GM19025 (cell line): ENCODE measurements around the gene C5.

Experiments used
- ATAC-seq: cut with Tn5 transposase; IDR thresholded peaks from one replicate; pipeline ENCODE4 v1.9.1; 2021; ENCODE audit warnings: mild to moderate bottlenecking, low read depth, moderate library complexity; ENCODE audit not compliant: unreplicated experiment

The C5 gene

DNA sequence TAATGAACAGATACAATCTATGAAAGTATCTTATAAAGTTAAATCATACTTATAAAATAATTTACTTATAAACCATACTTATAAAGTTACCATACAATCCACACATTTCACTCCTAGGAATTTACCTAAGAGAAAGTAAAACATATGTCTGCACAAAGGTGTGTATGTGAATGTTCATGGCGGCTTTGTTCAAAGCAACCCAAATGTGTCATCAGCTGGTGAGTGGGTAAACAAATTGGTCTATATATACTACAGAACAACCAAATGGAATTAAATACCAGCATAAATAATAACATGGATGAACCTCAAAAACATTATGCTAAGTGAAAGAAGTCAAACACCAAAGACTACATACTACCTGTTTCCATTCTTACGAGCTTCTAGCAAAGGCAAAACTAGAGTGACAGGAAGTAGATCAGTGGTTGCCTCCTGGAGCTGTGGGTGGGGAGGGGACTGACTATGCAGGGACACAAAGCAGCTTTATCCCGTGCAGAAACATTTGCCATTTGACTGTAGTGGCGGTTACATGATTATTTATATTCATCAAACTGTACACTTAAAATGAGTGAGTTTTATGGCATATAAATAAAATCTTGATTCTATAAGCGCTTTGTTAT, 134.1 kb downstream of the C5 start:
- ATAC-seq: no peak

DNA sequence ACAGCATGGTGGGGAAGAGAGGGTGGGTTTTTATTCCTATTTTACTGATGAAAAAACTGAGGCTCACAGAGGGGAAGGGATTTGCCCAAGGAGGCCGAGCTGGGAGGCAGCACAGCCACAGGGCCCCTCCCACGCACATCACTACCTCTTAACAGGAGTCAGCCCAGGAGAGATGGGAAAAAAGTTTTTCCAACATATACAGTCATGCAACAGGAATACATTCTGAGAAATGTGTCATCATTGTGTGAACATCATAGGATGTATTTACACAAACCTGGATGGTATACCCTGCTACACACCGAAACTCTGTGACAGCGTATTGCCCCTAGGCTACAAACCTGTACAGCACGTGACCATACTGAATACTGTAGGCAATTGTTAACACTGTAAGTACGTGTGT, 135.1 kb downstream of the C5 start:
- ATAC-seq: no peak

DNA sequence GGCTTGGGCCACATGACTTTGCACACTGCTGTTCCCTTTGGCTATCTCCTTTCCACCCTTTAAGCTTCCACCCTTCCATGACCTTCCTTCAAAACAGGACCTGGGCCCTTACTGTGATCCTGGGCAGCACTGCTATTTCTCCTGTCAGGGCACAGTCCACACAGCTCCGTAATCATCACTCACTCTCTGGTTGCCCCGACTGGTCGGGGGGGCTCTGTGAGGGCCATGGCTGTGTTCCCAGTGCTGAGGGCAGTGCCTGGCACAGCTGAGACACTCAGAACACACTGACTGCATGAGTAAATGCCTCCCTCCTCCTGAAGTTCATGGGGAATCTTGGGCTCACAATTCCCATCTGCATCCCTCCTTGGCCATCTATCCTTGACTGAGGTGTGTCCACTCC, 135.7 kb downstream of the C5 start:
- no peak for ATAC-seq

DNA sequence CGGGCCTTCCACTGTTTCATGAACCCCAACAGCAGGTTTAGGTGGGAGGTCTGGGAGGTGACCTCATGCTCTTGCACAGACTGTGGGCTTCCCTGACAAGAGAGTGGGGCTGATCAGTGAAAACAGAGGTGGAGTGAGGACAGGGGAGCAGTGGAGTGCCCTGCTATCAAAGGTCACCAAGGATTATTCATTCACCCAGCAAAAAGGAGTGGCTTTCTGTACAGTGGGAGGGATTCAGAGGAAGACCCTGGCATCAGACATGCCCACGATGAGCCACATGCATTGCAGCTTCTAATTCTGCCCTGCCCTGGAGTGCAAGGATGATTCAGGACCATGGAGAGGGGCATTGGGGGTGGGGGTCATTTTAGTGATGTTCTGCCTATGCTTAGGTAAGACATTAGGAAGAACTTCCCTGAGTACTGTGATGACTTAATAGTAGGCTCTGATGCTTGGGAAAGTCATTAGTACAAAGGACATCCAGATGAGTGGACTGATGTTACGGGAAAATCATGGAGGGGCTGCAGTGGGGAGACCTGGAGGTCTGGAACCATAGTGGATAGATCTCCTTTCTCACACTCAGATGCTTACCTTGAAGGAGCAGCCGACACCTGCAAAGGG, 136.3 kb downstream of the C5 start:
- ATAC-seq: no peak

DNA sequence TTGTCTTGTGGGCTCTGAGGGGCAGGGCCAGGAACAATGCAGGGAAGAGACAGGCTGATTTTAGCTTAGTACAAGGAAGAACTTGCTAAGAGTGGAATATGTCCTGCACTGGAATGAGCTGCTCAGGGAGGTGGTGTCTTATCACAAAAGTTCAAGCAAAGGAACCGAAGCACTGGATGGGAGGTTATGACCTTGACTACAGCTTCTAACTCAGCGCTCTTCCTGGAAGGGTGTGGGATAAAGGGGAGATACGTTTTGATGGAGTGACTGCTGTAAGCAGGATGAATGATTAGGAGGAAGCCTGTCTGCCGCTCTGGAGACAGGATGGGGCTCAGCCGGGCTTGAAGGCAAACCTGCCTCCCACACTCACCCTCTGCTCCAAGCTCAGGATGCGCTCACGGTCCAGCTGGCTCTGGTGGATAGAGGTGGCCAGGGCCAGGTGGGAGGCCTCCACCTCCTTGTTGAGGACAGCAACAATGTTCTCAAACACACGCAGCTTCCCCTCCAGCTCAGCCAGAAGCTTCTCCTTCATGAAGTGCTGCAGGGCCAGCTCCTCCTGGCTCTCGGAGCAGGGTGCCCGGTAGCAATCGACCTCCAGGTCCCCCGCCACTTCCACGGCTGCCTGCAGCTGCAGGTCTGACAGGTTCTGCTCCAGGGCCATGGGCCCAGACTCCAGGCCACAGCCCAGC, 137.0 kb downstream of the C5 start:
- ATAC-seq: no peak

DNA sequence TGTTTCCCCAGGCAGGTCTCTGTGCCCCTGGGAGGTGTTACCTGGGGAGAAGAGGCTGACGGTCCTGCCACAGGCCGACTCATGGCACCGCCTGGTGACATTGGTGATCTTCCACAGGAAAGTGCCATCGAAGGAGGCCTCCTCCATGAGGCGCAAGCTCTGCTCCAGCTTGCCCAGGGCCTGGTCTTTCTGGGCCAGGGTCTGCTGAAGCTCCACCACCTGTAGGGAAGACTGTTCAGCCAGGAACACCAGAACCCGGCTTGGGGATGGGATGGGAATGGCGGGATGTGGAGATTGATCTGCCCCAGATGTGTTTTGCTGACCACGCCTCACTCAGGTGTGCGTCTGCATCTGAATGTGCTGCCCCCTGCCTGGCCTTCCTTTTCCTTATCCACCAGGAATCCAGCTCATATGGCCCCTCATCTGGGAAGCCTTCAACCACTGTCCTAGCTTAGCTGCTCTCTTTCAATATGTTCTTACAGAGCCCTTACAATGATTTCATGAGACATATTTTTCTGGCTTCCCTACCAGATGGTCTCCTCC, 138.7 kb downstream of the C5 start:
- no peak for ATAC-seq

DNA sequence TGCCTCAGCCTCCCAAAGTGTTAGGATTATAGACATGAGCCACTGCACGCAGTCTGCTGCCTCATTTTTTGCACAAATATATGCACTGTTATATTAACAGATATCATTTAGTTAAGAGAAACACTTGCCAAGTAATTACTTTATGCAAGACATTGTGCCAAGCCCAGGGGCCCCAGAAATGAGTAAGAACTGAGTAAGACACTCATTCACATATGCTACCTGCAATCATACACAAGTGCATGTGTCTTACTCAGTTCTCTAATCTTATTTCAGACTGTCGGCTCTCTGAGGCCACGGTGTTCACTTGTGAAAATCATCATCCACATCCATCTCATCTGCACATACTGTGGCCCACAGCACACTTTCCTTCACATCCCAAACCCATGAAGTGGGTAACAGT, 139.4 kb downstream of the C5 start:
- ATAC-seq: no peak

DNA sequence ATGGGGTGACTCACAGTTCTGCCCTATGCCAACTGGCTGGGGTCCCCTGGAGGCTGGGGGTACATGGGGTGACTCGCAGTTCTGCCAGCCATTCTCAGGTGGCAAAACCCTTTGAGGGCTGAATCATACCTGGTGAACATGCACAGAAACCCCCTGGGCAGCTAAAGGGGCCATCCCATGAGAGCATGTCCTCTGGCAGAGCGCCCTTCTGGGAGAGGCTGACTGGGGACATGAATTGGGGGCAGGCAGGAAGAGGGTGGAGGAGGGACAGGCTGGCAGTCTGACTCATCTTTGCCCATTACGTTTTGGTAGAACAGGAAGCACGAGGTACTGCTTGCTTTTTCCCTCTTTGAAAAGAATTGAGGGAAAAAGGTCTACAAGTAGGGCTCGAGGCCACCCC, 140.2 kb downstream of the C5 start:
- ATAC-seq: no peak

DNA sequence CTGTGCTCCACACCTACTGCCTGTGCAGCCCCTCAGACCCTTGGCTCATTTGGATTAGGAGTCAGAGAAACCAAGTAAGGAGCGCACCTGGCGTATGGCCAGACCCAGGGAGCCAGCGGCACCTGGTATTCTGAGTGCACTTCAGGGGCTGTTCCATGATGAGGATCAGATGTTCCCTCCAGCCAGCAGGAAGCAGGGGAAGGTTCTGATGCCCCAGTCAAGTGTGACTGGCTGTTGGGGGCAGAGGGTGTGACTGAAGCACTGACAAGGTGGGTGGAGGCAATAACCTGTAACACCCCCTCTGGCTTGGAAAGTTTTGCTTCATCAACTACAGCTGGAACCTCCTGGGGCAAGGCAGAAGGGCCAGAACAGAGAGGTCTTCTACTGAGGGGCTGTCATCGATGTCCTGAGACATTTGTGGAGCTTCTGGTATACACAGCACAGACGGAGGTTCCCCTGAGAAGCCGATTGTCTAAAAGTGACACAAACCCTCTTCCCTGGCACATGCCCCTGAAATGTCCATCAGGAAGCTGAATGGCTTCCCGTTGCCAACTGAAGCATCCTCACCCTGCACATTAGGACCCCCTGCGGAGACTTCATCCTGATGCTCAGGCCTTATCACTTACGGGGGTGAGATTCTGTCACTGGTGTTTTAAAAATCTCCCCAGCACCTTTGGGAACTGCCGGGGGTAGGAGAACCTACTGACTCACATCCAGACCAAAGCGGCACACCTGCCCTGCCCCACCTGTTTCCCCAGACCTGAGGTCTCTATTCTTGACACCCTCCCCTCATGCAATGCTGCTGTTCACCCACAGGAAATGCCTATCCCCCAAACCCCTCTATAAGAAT, 144.5 kb downstream of the C5 start:
- no peak for ATAC-seq

DNA sequence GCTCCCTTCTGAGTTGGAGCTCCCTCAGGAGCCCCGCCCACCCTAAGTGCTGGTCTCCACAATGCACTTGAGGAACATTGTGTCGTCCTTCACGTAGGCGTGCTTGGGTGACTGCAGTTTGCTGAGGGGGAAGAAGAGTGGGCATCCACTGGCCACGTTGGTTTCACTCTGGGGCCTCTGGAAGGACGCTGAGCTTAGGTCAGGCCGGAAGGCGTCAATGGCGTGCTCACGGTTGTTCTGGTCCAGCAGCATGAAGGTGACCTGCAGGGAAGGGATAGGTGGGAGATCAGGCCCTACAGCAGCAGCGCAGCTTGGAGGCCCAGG, 145.1 kb downstream of the C5 start:
- ATAC-seq: no peak

DNA sequence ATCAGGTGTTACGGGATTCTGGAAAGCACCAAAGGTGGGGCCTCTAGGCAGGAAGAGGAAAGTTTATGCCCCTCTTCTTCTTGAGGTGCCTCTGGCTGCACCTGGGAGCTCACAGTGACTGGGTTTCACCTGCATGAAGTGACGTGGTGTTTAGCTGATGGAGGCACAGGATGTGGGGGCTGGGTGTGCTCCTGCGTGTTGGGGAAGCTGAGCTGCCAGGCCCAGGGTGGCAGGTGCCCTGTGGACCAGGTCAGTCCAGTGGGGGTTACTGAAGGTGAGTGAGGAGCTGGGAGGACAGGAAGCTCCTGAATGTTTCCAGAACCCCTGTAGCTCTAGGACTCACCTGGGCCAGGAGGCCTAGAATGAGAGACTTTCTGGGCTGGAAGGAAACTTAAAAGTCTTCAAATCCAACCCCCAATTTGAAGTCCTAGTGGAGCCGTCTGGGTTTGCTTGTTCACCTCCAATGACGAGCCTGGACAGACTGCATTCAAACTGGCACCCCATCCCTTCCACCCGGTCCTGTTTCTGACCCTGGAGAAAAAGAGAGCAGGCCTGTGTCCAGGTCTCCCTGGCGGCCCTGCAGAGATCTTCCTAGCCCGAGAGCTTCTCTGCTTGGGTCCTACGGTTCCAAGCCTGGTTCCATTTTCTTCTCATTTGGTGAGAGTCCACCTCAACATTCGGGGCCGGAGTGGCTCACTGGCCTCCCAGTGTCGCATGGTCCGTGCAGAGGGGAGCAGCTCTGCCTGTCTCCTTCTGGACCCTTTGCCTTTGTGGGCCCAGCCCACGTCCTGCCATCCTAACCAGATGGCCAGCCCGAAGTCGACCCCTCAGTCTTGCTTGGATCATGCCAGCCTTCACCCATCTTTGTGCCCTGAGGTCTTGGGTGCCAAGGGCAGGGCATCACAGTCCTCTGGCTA, 145.8 kb downstream of the C5 start:
- ATAC-seq: no peak

DNA sequence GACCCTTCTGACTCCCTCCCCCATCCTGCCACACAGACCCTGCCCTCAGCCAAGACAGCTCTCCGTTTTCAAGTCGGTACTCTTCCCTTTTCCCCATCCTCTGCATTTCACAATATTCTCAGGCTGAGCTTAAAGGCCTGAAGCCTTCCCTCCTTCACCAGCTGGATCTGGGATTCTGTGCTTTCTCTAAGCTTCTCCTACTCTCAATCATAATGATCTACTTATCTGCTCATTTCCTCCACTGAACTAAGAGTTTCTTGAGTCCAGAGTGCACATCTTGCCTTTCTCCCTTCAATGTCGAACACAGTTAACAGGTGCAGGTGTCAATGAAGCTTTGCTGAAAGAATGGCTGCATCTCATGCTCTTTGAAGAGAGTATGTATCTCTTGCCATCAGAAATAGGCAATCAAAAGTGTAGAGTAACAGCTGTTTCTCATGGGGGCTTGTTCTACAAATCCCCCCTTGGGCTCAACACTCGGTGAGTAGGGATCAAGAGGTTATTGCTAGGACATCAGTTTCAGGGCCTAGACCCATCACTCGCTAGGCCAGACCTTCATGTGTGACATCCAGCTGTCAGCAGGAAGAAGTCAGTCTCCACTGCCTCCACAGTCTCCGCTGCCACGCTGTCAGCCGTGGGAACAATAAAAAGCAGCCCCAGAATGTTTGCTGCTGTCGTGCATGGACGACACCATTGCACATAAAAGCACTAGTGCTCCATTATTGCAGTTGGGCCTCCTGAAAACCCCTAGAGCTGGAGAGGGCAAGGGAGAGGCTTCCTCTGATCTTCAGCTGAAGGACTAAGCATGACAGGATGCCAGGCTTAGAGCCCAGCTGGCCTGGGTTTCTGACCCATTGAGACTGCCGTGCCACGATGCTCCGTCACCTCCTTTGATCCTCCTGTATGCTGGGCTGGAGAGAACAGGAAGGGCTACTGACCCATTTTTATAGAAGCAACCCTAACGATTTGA, 147.2 kb downstream of the C5 start:
- ATAC-seq: no peak
